Measurements from ENCODE around the gene LRRC43. TPM values are rescaled to one million over a fixed set of nuclear protein-coding genes. Genes with fewer than 3 reads are reported as not detected.
A peak's percentile ranks its signal among the peaks of the same experiment; 100 is the strongest.

LRRC43 gene
- total RNA-seq, 1 donor from 2014 or later: under 0.01 TPM

DNA sequence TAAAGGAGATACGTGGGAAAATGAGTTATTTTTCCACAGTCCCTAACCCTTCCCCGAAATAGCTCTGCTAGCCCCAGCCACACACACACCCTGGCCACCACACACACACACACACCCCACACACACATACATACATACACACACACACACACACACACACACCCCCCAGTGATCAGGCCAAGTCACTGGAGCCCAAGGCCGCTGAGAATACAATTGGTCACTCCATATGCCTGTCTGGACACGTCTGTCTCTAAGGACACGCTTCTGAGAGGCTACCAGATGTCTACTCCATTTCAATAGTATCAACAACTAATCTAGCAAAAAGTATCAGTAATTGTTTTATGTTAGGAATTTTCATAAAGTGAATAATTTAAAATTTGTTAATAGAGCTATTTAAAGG lies 55.9 kb downstream of the LRRC43 start:
- TF ChIP-seq, protein P1, sequence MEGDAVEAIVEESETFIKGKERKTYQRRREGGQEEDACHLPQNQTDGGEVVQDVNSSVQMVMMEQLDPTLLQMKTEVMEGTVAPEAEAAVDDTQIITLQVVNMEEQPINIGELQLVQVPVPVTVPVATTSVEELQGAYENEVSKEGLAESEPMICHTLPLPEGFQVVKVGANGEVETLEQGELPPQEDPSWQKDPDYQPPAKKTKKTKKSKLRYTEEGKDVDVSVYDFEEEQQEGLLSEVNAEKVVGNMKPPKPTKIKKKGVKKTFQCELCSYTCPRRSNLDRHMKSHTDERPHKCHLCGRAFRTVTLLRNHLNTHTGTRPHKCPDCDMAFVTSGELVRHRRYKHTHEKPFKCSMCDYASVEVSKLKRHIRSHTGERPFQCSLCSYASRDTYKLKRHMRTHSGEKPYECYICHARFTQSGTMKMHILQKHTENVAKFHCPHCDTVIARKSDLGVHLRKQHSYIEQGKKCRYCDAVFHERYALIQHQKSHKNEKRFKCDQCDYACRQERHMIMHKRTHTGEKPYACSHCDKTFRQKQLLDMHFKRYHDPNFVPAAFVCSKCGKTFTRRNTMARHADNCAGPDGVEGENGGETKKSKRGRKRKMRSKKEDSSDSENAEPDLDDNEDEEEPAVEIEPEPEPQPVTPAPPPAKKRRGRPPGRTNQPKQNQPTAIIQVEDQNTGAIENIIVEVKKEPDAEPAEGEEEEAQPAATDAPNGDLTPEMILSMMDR (IDR thresholded peaks at IDR 0.05; ENCODE audit: insufficient read depth, low read length, severe bottlenecking): no peak
- no peaks in the 10 kb centered on the region for H3K27me3 ChIP-seq (ENCODE audit: control insufficient read depth, insufficient read depth, low read length)
- FAIRE-seq (no peak), DNase-seq (ENCODE audit: low read depth) (peak; percentile 69)
- H3K4me3 ChIP-seq (ENCODE audit: low read depth, low read length): no peak overlapping the region
- H3K36me3 ChIP-seq (ENCODE audit: control insufficient read depth, insufficient read depth, low read length): peaks cover 6% of the 10 kb centered on the region

DNA sequence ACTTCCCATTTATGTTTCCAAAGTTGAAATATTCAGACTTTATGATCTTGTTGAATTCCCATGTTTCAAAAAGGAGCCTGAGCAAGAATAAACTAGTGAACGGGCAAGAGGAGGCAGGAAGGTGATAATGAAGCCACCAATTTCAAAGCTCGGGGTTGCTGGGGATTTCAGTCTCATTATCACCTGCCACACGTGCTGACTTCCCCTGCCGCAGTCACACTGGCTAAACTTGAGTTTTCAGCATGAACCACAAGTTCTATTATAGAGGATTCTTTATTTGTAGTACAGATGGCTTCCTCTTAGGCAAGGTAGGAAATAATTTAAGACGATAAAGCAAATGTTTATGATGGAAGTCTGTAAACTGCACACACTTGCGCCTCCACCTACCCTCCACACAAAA lies 61.0 kb downstream of the LRRC43 start:
- no peaks in the 10 kb centered on the region for H3K27me3 ChIP-seq (ENCODE audit: control insufficient read depth, insufficient read depth, low read length)
- peaks cover 8% of the 10 kb centered on the region for H3K36me3 ChIP-seq (ENCODE audit: control insufficient read depth, insufficient read depth, low read length)
- TF ChIP-seq, protein P1 (IDR thresholded peaks at IDR 0.05; ENCODE audit: insufficient read depth, low read length, severe bottlenecking): no peak
- no peak for DNase-seq (ENCODE audit: low read depth)
- no peak overlapping the region for H3K4me3 ChIP-seq (ENCODE audit: low read depth, low read length)
- FAIRE-seq: no peak

DNA sequence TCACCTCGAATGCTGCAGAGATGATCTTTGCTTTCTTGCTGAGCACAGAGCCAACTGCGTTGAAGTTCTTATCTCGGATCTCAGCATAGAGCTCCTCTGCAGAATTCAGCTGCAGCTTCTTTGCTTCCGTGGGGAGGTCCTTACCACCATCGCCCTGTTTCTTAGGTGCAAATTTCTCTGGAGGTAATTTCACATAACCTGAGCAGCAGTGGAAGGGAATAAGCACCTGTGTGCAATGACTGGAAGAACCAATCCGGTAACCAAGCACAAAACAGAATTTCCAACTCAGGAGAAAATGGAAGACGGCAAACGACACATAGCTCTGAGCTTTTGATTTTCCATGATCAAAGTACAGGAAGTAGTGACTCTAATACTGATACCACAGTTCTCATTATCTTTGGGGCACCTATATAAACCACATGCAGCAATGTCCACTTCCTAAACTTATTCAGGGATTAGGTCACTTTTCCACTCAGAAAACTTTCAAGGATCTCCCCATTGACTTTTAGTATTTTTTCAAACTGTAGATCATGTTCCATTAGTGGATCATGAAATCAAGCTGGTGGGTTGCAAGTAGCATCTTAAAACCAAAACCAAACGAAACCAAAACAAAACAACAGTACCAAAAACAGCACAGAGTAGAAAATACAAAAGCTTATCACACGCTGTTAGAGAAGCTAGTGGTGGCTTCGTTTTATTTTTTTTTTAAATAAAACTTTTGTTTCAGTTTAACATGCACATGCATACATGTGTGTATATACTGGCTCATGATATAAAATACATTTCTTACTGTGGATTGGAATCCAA lies 61.8 kb downstream of the LRRC43 start:
- no peak for FAIRE-seq
- no peak overlapping the region for H3K4me3 ChIP-seq (ENCODE audit: low read depth, low read length)
- DNase-seq (ENCODE audit: low read depth): no peak
- H3K36me3 ChIP-seq (ENCODE audit: control insufficient read depth, insufficient read depth, low read length): peaks cover 8% of the 10 kb centered on the region
- TF ChIP-seq, protein P1 (IDR thresholded peaks at IDR 0.05; ENCODE audit: insufficient read depth, low read length, severe bottlenecking): no peak
- H3K27me3 ChIP-seq (ENCODE audit: control insufficient read depth, insufficient read depth, low read length): no peaks in the 10 kb centered on the region

DNA sequence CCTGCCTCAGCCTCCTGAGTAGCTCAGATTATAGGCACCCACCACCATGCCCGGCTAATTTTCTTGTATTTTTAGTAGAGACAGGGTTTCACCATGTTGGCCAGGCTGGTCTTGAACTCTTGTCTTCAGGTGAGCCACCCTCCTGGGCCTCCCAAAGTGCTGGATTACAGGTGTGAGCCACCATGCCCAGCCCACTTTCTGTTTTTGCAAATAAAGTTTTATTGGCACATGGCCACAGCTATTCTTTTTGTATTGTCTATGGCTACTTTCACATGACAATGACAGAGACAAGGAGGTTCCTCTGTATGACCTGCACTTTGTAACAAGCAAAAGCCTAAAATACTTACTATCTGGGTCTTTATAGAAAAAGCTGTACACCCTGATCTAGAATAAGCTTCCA lies 62.6 kb downstream of the LRRC43 start:
- Histone ChIP-seq H3K4me3 (ENCODE audit: low read depth, low read length) (no peak overlapping the region), H3K27me3 (ENCODE audit: control insufficient read depth, insufficient read depth, low read length) (no peaks in the 10 kb centered on the region), H3K36me3 (ENCODE audit: control insufficient read depth, insufficient read depth, low read length) (peaks cover 10% of the 10 kb centered on the region)
- TF ChIP-seq, protein P1 (IDR thresholded peaks at IDR 0.05; ENCODE audit: insufficient read depth, low read length, severe bottlenecking): no peak
- FAIRE-seq (no peak), DNase-seq (ENCODE audit: low read depth) (no peak)

DNA sequence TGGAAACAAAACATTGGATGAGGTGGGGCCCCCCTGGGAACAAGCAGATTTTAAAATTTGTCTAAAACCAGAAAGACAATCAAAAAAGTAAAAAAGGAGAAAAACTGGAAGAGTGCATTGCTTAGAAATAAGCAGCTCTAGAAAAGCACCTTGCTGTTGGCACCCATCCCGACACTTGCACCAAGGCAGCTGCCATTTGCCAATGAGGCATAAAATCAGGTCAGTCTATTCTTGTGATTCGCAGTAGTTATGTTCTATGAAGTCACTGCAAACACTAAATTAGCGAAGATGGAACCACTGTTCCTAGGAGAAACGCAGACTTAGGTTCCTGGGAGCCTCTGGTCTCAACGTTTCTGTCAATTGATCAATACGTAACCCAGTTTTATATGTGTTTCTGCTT lies 67.1 kb downstream of the LRRC43 start:
- FAIRE-seq (no peak), DNase-seq (ENCODE audit: low read depth) (no peak)
- TF ChIP-seq, protein P1 (IDR thresholded peaks at IDR 0.05; ENCODE audit: insufficient read depth, low read length, severe bottlenecking): no peak

DNA sequence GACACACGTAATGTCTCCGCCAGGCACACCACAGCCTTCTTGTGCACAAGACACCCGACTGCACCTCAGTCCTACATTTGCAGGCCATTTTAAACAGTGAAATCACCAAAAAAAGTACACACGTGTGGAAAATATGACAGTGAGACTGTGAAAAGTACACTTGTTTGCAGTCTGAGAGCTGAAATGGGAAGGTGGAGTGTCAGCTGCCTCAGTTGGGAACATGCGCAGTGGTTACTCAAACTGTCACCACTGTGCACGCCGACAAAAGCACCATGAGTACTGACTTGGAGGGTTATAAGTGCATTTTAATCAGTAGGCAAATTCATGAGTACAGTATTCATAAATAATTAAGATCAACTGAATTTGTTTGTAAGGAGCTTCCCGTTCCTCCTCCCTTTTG lies 67.6 kb downstream of the LRRC43 start:
- Histone ChIP-seq H3K27me3 (ENCODE audit: control insufficient read depth, insufficient read depth, low read length) (no peaks in the 10 kb centered on the region), H3K4me3 (ENCODE audit: low read depth, low read length) (no peak overlapping the region), H3K36me3 (ENCODE audit: control insufficient read depth, insufficient read depth, low read length) (peaks cover 6% of the 10 kb centered on the region)
- TF ChIP-seq, protein P1 (IDR thresholded peaks at IDR 0.05; ENCODE audit: insufficient read depth, low read length, severe bottlenecking): no peak
- no peak for DNase-seq (ENCODE audit: low read depth)
- FAIRE-seq: no peak

More for the DNA sequence above, 67.1 kb downstream of the LRRC43 start:
- no peak overlapping the region for H3K4me3 ChIP-seq (ENCODE audit: low read depth, low read length)
- H3K36me3 ChIP-seq (ENCODE audit: control insufficient read depth, insufficient read depth, low read length): peaks cover 6% of the 10 kb centered on the region
- H3K27me3 ChIP-seq (ENCODE audit: control insufficient read depth, insufficient read depth, low read length): no peaks in the 10 kb centered on the region
